ENCODE data around the gene ATMIN.

GRCh38 chr16:80996688-80997138 lies 38.9 kb upstream of the ATMIN start:
- TF ChIP-seq ZNF274 (IDR thresholded peaks at IDR 0.05; ENCODE audit: low read depth, low read length), result no peak
- no peak for TF ChIP-seq EZH2phosphoT487 (IDR thresholded peaks at IDR 0.05; ENCODE audit: borderline replicate concordance)
- TF ChIP-seq MAX (IDR thresholded peaks at IDR 0.05), result no peak
- TF ChIP-seq TCF7L2 (IDR thresholded peaks at IDR 0.05; ENCODE audit: borderline replicate concordance, extremely low read depth, insufficient read depth, insufficient read length), result no peak
- no peak for TF ChIP-seq CTCF (IDR thresholded peaks at IDR 0.05 in 2 of 3, conservative IDR thresholded peaks at IDR 0.05 in 1 of 3; ENCODE audit: borderline replicate concordance in 1 of 3, insufficient read depth in 1 of 3, low read depth in 2 of 3, low read length in 2 of 3)
- TF ChIP-seq REST (IDR thresholded peaks at IDR 0.05; ENCODE audit: low read depth), result no peak
- TF ChIP-seq SP1 (IDR thresholded peaks at IDR 0.05; ENCODE audit: low read depth), result no peak
- TF ChIP-seq EZH2 (IDR thresholded peaks at IDR 0.05), result no peak
- no peak for TF ChIP-seq POLR2AphosphoS5 (IDR thresholded peaks at IDR 0.05; ENCODE audit: low read depth, low read length)
- no peak for TF ChIP-seq POLR2A (IDR thresholded peaks at IDR 0.05; ENCODE audit: borderline replicate concordance, extremely low read depth, insufficient read depth, insufficient read length)
- no peak for TF ChIP-seq RAD21 (IDR thresholded peaks at IDR 0.05; ENCODE audit: low read depth)
- no peak for TF ChIP-seq EGR1 (IDR thresholded peaks at IDR 0.05; ENCODE audit: low read depth)

Data from HCT116 (cell line).